Lower lobe of right lung (tissue), 2 donors: ENCODE results near the gene KRTAP8-1. TPM values are rescaled to one million over a fixed set of nuclear protein-coding genes. Genes with fewer than 3 reads are reported as not detected.

ENCODE experiments used
- ATAC-seq, 2 donors: fragments of 200-7000 bp; cut with Tn5 transposase; one replicate each; pipeline ENCODE4 v1.9.1; 2020 to 2022; ENCODE audit warnings: mild to moderate bottlenecking in 2 of 2, moderate library complexity in 2 of 2
- DNase-seq: peaks from one replicate; pipeline ENCODE4 v3.0.0-alpha.2; 2020
- H3K27ac ChIP-seq: fragments of 200-600 bp; one replicate; pipeline ENCODE4 v1.8.0; 2022
- H3K27me3 ChIP-seq: fragments of 200-600 bp; one replicate; pipeline ENCODE4 v1.8.0; 2022; ENCODE audit warnings: low read depth
- H3K36me3 ChIP-seq: fragments of 200-600 bp; one replicate; pipeline ENCODE4 v1.8.0; 2022; ENCODE audit warnings: mild to moderate bottlenecking
- H3K4me1 ChIP-seq: fragments of 200-600 bp; one replicate; pipeline ENCODE4 v1.8.0; 2022
- H3K4me3 ChIP-seq: fragments of 200-600 bp; one replicate; pipeline ENCODE4 v1.8.0; 2022; ENCODE audit warnings: mild to moderate bottlenecking
- H3K9me3 ChIP-seq: fragments of 200-600 bp; one replicate; pipeline ENCODE4 v1.8.0; 2022
- CTCF ChIP-seq: fragments of 200-600 bp; IDR thresholded peaks from one replicate; pipeline ENCODE4 v1.8.0; 2022; ENCODE audit warnings: antibody characterized with exemption, mild to moderate bottlenecking
- intact Hi-C: fragments of 100-400 bp; cut with DNase I; formaldehyde crosslinking; loops from one replicate; pipeline ENCODE4 v1.11.0; 2022
- long read RNA-seq: library from polyadenylated mRNA; unstranded; transcript quantifications from one replicate; pipeline ENCODE4 v2.0.0, GENCODE V29; 2021
- total RNA-seq: library from RNA; stranded (reverse); fragmentation: NEBNext Ultra II Directional; extraction: Animal tissue kit (Norgen Biotek cat#: 25700); gene quantifications from one replicate; pipeline ENCODE4 v1.2.1, GENCODE V29; 2021
- donor health status: DM: no; HTN: yes; CAD: no; lungs with severe emphysema.

Gene KRTAP8-1
- total RNA-seq: not detected
- long read RNA-seq: 0 reads

GRCh38 chr21:30813174-30813573 is at the start of gene KRTAP8-1:
TSS of gene KRTAP8-1 (minus strand) at chr21:30813274. CDS start at chr21:30813220, 54 bp downstream.
- DNase-seq: no peak
- no peak for TF ChIP-seq CTCF
- Histone ChIP-seq H3K27ac (no peak within 1 kb of the TSS), H3K36me3 (no peaks in the 10 kb centered on the region), H3K27me3 (no peaks in the 10 kb centered on the region), H3K9me3 (no peaks in the 10 kb centered on the region), H3K4me1 (no peaks in the 10 kb centered on the region), H3K4me3 (no peak within 1 kb of the TSS)
- no peak for ATAC-seq
- intact Hi-C loops: no loop called here

GRCh38 chr21:30847627-30848500 is 34.8 kb upstream of the KRTAP8-1 start:
- intact Hi-C loops: no loop called here
- no peak for TF ChIP-seq CTCF

GRCh38 chr21:30842990-30843389 is 29.9 kb upstream of the KRTAP8-1 start:
- H3K36me3 ChIP-seq: no peaks in the 10 kb centered on the region
- H3K27ac ChIP-seq: no peak overlapping the region
- intact Hi-C loops: no loop called here
- H3K9me3 ChIP-seq: no peaks in the 10 kb centered on the region
- no peak for DNase-seq
- ATAC-seq: no peak
- no peak overlapping the region for H3K4me3 ChIP-seq
- no peak for TF ChIP-seq CTCF
- no peaks in the 10 kb centered on the region for H3K27me3 ChIP-seq
- no peaks in the 10 kb centered on the region for H3K4me1 ChIP-seq

More at GRCh38 chr21:30847627-30848500, 34.8 kb upstream of the KRTAP8-1 start:
- no peaks in the 10 kb centered on the region for H3K27me3 ChIP-seq
- no peaks in the 10 kb centered on the region for H3K4me1 ChIP-seq
- no peak overlapping the region for H3K4me3 ChIP-seq
- no peak for DNase-seq
- H3K27ac ChIP-seq: no peak overlapping the region
- no peaks in the 10 kb centered on the region for H3K36me3 ChIP-seq
- H3K9me3 ChIP-seq: no peaks in the 10 kb centered on the region
- ATAC-seq: no peak

- no peaks in the 10 kb centered on the region for H3K4me1 ChIP-seq
These were observed 26.2 kb upstream of the KRTAP8-1 start for GRCh38 chr21:30839304-30839703.

GRCh38 chr21:30838536-30838935 is 25.5 kb upstream of the KRTAP8-1 start:
- intact Hi-C loops: no loop called here
- H3K36me3 ChIP-seq: no peaks in the 10 kb centered on the region
- H3K4me3 ChIP-seq: no peak overlapping the region
- ATAC-seq: no peak
- no peaks in the 10 kb centered on the region for H3K9me3 ChIP-seq
- no peak for TF ChIP-seq CTCF
- no peak overlapping the region for H3K27ac ChIP-seq
- DNase-seq: no peak
- no peaks in the 10 kb centered on the region for H3K27me3 ChIP-seq
- no peaks in the 10 kb centered on the region for H3K4me1 ChIP-seq

More at GRCh38 chr21:30839304-30839703, 26.2 kb upstream of the KRTAP8-1 start:
- Histone ChIP-seq H3K27me3 (no peaks in the 10 kb centered on the region), H3K4me3 (no peak overlapping the region), H3K27ac (no peak overlapping the region), H3K36me3 (no peaks in the 10 kb centered on the region), H3K9me3 (no peaks in the 10 kb centered on the region)
- intact Hi-C loops: no loop called here
- ATAC-seq (no peak), DNase-seq (no peak)
- TF ChIP-seq CTCF: no peak
